Islet precursor cell (in vitro differentiated cells): ENCODE measurements around the gene KIAA1614.

Experiments
- DNase-seq: peaks from one replicate; pipeline ENCODE4 v3.0.0-alpha.2; 2018

The KIAA1614 gene, protein sequence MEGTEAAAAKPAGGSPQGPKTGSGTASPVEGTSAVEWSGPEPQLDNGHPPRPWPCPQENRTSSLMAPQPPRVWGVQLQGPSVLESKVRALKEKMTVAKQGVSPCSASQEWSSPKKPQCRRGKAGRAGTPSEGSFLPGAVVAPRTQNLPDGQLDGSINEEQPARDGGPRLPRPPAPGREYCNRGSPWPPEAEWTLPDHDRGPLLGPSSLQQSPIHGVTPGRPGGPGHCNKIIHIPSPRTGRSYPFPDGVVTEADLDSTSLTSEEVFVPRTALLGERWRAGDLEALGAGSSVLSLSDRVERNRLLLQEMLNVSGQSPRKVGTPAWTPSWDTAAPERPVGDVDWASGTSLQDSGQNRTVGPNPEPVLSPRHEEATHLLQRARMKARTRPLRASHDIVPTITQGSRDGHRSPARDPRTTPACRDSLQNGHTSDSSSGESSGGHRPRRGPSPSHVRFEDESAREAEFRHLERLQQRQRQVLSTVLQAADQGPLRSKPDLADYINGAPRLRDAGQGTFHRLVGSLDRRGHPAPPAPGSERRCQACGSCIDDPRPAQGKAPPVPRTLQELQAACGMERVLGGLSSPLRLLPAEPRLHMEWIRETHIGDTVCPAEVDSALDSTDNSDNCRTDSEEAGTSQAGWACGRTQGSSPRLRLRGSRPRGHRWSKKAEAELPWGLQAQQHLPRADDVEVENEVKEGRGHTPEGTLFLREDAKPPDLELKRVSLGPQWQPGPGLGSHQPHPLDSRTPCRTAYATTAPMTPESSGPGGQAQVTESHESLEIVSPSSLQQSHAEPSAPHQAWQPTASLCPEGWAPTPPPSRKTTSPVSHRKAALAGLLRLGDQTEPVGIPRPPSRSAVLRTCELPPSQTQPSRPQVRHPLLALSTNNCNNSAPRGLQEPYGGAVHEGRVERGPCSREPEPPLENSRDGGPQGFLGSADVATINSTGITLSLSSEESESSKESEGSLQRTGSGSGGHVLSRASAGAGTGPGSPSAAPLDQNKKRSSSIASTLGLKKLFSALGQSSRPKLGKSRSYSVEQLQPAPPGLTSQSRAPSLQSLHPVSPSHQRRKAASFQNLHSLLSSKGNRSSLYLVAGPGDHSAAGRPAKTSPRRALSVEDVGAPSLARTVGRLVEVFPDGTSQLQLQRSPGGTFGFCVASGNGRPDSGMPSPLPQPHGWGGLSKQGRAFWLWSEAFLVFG

DNA sequence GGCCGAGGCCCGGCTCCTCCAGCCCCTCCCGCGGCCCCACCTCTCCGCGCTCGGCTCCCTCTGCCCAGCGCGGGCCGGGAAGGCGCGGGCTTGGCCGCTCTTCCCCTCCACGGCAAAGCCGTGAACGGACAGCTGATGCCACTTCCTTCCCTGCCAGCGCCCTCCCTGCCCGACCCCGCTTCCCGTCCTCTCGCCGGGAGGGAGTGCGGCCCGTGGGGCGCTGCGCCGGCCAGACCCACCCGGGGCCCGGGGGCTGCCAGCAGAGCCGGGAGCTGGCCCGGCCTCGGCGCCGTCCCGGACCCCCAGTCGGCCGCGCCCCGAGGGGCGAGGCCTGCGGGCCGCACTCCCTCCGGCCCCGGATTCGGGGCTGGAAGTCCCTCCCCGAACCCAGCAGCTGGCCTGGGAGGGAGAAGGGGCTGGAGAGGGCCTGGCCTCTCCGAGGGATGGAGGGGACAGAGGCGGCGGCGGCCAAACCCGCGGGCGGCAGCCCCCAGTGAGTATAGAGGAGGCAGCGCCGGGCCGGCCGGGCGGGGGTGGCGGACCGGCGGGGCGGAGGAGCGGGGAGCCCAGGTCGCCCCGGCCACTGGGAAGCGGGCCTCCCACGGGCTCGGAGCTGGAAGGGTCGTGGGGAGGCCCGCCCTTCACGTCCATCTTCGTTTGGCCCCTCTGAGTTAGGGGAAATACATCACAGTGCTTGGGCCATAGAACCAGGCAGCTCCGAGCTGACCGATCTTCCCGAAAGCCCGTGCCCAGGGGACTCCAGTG is at the start of gene KIAA1614:
TSS of gene KIAA1614 (plus strand) at position 97 of the 765 bp plus-strand sequence. CDS start at position 444, 347 bp downstream.
- peak; percentile 71 for DNase-seq

- DNase-seq, result no peak
These were observed 49.4 kb upstream of the KIAA1614 start for GRCh38 chr1:180863158-180863775.

- DNase-seq, result peak; percentile 51
These were observed 30.7 kb upstream of the KIAA1614 start for GRCh38 chr1:180881806-180882509.

DNA sequence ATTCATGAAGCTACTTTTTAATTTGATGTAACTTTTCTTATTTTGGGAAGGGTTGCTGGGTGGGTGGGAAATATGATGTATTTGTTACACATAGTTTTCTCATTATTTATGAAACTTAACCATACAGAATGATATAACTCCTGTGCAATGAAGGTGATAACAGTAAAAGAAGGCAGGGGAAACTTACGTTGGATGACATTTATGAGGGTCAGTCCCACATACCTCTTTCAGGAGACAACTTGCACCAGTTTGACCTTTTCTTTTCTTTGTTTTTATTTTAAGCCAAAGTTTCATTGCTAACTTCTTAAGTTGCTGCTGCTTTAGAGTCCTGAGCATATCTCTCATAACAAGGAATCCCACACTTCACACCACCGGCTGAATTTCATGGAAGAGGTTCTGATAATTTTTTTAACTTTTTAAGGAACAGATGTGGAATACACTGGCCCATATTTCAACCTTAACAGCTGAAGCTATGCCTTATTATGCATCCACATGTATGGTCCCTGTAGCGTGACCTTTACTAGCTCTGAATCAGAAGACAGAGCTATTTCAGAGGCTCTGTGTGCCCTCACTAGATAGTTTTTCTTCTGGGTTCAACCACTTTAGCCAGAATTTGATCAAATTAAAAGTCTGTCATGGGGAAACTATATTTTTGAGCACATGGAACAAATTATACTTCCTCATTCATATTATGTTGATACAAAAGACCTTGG is 28.0 kb upstream of the KIAA1614 start:
- no peak for DNase-seq

DNA sequence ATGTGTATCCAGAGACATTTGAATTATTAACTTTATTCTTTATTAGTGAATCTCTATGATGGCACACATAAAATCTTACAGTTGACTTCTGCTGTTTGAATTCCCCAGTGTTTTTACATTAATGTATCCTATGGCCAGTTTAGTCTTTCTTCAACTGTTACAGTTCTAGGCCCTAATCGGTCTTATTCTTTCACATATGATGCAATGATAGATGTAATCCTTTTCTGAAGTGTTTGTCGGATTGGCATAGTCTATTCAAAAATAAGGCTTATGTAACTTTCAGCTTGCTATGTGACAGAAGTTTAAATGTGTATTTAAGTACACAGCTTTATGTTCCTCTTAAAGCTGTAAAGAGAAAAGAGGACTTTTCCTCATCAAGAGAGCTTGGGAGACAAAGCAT is 26.4 kb upstream of the KIAA1614 start:
- DNase-seq, result no peak

- DNase-seq, result no peak
These were observed 24.9 kb upstream of the KIAA1614 start for GRCh38 chr1:180887841-180888240.

DNA sequence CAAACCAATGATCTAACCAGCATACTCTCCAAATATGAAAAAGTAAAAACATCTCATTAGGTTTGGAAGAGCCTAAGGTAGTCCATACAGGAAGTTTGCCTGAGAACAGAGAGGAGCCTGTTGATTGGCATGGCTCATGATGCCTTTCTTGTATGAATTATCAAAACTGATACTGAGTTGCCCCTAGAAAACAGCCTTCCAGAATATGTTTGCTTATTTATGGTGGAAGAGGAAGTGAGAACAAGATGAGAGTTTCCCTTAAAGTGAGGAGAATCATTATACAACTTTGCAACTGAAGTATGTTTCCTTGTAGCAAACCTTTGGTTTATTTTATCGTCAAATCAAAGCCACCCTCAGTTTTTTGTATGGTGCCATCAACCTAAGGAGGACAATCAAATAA is 23.8 kb upstream of the KIAA1614 start:
- no peak for DNase-seq

DNA sequence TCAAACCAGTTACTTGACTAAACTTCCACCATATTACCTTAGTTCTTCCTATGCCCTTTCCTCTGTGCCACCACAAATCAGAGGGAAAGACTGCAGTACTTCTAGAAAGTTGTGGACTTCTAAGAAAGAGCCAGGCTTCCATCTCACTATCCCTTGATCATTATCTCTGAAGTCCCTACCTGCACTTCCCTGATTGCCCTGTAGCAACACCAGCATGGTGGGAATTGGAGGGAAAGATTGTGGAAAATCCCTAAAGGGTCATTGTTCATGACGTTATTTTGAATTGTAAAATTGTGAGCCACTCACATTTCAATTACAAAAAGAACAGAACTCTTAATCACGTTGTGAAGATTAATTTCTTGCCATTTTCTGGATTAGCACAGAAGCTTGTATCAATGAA is 23.4 kb upstream of the KIAA1614 start:
- no peak for DNase-seq

- no peak for DNase-seq
These were observed 20.4 kb upstream of the KIAA1614 start for GRCh38 chr1:180892272-180892671.

GRCh38 chr1:180892675-180893074 is 20.0 kb upstream of the KIAA1614 start:
- DNase-seq, result no peak

DNA sequence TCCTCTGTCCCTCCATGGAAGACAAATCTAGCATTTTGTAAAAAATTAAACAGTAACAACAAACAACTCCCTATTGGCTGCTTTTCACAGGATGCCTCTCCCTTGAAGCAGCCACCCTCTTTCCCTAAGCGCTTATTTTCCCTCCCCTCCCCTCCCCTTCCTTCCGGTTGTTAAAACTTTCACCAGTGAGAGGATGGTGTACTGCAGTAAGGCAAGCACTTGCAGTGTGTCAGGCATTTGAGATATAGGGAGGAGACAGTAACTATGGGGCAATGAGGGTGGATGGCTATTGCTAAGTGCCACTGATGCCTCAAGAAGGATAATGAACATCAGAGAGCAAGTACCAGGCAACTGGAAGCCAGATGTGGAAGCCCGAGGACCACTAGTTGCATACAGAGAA is 19.1 kb upstream of the KIAA1614 start:
- no peak for DNase-seq

GRCh38 chr1:180896161-180896560 is 16.5 kb upstream of the KIAA1614 start:
- DNase-seq, result no peak

DNA sequence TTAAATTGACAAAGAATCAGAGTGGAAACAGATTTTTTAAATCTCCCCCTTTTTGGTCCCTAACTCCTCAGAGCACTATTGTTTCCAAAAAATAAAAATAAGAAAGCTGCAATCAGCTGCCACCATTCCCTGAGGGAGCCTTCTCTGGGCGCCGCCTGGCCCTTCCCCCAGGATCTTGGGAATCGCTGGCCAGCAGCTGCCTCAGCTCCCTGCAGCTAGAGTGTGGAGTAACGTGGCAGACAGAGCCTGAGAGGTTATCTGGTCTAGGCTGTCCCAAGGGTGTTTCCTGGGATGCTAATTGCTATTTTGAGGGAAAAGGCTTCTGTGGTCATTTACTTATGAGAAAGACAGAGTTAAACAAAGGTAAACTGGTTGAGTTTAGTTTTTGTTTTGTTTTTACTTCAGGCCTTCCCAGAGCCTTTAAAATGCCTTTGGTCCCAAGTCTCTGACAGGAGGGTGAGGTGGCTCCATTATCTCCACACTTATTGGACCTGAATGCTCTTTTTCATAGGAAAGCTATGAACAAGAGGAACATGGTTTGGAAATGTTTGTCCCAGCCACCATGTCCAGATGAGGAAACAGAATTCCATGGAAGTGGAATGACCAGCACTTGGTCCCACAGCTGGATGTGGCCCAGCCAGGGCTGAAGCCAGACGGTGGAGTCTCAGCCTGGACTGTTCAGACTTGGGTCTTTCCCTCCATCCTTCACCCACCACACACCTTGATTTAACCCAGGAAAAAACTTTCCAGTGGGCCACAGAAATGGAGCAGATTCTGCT is 14.1 kb upstream of the KIAA1614 start:
- DNase-seq, result no peak

DNA sequence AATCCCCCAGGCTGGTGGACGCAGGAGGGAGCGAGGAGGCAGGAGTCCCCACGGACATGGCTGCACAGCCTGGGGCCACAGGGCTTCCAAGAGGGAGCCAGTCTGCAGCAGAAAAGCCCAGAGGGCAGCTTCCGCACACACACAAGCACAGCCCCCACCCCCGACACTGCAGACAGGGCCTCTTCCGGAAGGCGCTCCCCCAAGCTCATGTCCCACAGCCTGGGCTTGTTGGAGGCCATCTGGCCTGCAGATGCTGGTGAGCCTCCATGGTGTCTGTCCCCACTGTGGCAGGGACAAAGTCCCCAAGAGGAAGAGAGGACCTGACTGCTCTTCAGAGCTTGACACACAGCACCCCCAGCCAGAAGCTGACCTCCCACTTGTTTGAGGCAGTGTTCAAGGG is 13.4 kb upstream of the KIAA1614 start:
- no peak for DNase-seq

- DNase-seq, result no peak
These were observed 11.4 kb upstream of the KIAA1614 start for GRCh38 chr1:180901076-180901990.

GRCh38 chr1:180902541-180902940 is 10.2 kb upstream of the KIAA1614 start:
- no peak for DNase-seq

DNA sequence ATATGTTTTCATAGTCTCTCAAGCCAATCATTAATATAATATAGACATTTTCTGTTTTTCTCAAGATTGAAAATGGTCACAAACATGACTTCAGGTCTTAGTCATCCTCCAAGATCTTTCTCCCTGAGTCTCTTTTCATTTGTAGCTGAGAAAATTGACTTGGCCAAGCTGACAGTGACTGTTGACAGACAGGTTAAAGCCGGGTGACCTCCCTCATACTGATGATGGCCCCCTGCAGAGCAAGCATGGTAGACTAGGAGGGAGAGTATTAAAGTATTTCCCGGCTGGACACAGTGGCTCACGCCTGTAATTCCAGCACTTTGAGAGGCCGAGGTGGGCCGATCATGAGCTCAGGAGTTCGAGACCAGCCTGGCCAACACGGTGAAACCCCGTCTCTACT is 6.8 kb upstream of the KIAA1614 start:
- no peak for DNase-seq

- no peak for DNase-seq
These were observed 6.2 kb upstream of the KIAA1614 start for GRCh38 chr1:180906511-180906910.
